22Rv1 (cell line): ENCODE measurements around the gene GPR21.

Experiments
- ZFX ChIP-seq: fragments of 450-650 bp; IDR thresholded peaks from 2 replicates; pipeline ENCODE4 v1.6.1; 2017; ENCODE audit warnings: antibody characterized with exemption, borderline replicate concordance
- TF ChIP-seq, protein P1 (sequence below): fragments of 450-650 bp; IDR thresholded peaks from 2 replicates; pipeline ENCODE4 v1.5.1; 2017; ENCODE audit warnings: mild to moderate bottlenecking

DNA sequence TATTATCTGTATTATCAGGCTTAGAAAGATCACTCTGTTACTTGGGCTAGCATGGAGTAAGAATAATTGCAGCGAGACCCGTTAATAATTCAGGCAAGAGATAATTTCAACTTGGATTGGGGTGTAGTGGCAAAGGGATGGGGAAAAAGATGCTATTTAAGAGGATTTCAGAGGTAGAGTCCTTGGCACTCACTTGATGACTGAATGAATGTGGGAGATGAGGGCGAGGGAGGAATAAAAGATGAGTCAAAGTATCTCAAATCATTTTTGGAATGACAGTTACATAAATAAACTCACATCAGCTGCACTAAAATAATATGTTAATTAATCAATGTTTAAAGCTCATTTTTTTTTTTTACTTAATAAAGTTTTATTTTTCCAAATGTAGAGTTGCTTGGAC lies 4.5 kb upstream of the GPR21 start:
- TF ChIP-seq, protein P1, sequence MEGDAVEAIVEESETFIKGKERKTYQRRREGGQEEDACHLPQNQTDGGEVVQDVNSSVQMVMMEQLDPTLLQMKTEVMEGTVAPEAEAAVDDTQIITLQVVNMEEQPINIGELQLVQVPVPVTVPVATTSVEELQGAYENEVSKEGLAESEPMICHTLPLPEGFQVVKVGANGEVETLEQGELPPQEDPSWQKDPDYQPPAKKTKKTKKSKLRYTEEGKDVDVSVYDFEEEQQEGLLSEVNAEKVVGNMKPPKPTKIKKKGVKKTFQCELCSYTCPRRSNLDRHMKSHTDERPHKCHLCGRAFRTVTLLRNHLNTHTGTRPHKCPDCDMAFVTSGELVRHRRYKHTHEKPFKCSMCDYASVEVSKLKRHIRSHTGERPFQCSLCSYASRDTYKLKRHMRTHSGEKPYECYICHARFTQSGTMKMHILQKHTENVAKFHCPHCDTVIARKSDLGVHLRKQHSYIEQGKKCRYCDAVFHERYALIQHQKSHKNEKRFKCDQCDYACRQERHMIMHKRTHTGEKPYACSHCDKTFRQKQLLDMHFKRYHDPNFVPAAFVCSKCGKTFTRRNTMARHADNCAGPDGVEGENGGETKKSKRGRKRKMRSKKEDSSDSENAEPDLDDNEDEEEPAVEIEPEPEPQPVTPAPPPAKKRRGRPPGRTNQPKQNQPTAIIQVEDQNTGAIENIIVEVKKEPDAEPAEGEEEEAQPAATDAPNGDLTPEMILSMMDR: no peak
- TF ChIP-seq ZFX: no peak
